ENCODE data around the gene NCR1. TPM values are rescaled to one million over a fixed set of nuclear protein-coding genes. Genes with fewer than 3 reads are reported as not detected.

NCR1 gene
- total RNA-seq, 1 donor from 2014 or later = not detected

Other genes starting within 250 kb of the NCR1 start
- gene LILRB4, start 243.2 kb upstream of the NCR1 start, total RNA-seq (ENCODE audit: insufficient read depth, low replicate concordance) = 4.6 TPM
- 0.24 TPM for gene KIR3DL3, start 181.7 kb upstream of the NCR1 start, total RNA-seq (ENCODE audit: insufficient read depth, low replicate concordance)
- 1.7 TPM for gene KIR2DL3, start 167.6 kb upstream of the NCR1 start, total RNA-seq (ENCODE audit: insufficient read depth, low replicate concordance)
- not detected for gene KIR2DL1, start 136.4 kb upstream of the NCR1 start, total RNA-seq (ENCODE audit: insufficient read depth, low replicate concordance)
- not detected for gene KIR2DL4, start 102.5 kb upstream of the NCR1 start, total RNA-seq (ENCODE audit: insufficient read depth, low replicate concordance)
- gene KIR3DL1, start 89.7 kb upstream of the NCR1 start, total RNA-seq (ENCODE audit: insufficient read depth, low replicate concordance) = 1.7 TPM
- 0.72 TPM for gene KIR2DS4, start 73.5 kb upstream of the NCR1 start, total RNA-seq (ENCODE audit: insufficient read depth, low replicate concordance)
- gene KIR3DL2, start 55.7 kb upstream of the NCR1 start, total RNA-seq (ENCODE audit: insufficient read depth, low replicate concordance) = 0.72 TPM
- not detected for gene FCAR, start 31.9 kb upstream of the NCR1 start, total RNA-seq (ENCODE audit: insufficient read depth, low replicate concordance)
- gene NLRP7, start 41.4 kb downstream of the NCR1 start, total RNA-seq (ENCODE audit: insufficient read depth, low replicate concordance) = 0.24 TPM
- gene NLRP2, start 60.2 kb downstream of the NCR1 start, total RNA-seq (ENCODE audit: insufficient read depth, low replicate concordance) = 9.6 TPM
- gene GP6, start 132.1 kb downstream of the NCR1 start, total RNA-seq (ENCODE audit: insufficient read depth, low replicate concordance) = not detected
- 17.3 TPM for gene RDH13, start 157.0 kb downstream of the NCR1 start, total RNA-seq (ENCODE audit: insufficient read depth, low replicate concordance)
- gene EPS8L1, start 169.7 kb downstream of the NCR1 start, total RNA-seq (ENCODE audit: insufficient read depth, low replicate concordance) = 5.8 TPM
- gene PPP1R12C, start 211.5 kb downstream of the NCR1 start, total RNA-seq (ENCODE audit: insufficient read depth, low replicate concordance) = 31.3 TPM
- gene TNNT1, start 243.1 kb downstream of the NCR1 start, total RNA-seq (ENCODE audit: insufficient read depth, low replicate concordance) = 0.72 TPM

Data from umbilical cord (tissue), 1 donor.